PC-3 (cell line): ENCODE measurements around the gene MMD.

ENCODE experiments used
- CTCF ChIP-seq: fragments of 300-600 bp; sonication (generic); conservative IDR thresholded peaks from 2 replicates; pipeline ENCODE4 v1.5.1; 2017; ENCODE audit warnings: antibody characterized with exemption, low read depth, mild to moderate bottlenecking, low read length
- EZH2 ChIP-seq: fragments of 300-600 bp; sonication (generic); IDR thresholded peaks from one replicate; pipeline ENCODE4 v1.6.1; 2017; ENCODE audit warnings: antibody characterized with exemption, mild to moderate bottlenecking, low read length; ENCODE audit not compliant: unreplicated experiment
- EZH2phosphoT487 ChIP-seq: fragments of 300-600 bp; sonication (generic); IDR thresholded peaks from 2 replicates; pipeline ENCODE4 v1.6.1; 2018; ENCODE audit warnings: mild to moderate bottlenecking, antibody characterized with exemption, low read length, borderline replicate concordance

- TF ChIP-seq CTCF (no peak), EZH2phosphoT487 (no peak), EZH2 (no peak)
Measured at GRCh38 chr17:55451203-55451641, 29.6 kb upstream of the MMD start.
